GM21360 (cell line): ENCODE results near the gene LHFPL4.
"Not testable (repeated sequence)": the region's sequence is repeated elsewhere in the genome, so short reads cannot be mapped to it uniquely, and the experiment has no call there.

Source experiments
- ATAC-seq: cut with Tn5 transposase; IDR thresholded peaks from one replicate; pipeline ENCODE4 v1.9.1; 2021; ENCODE audit warnings: mild to moderate bottlenecking, moderate library complexity; ENCODE audit not compliant: unreplicated experiment

Gene LHFPL4

GRCh38 chr3:9553021-9553947 is at the start of gene LHFPL4:
Gene LHFPL4, minus strand, starts transcription at chr3:9553822. Its CDS starts 1,143 bp downstream, at chr3:9552679.
- no peak for ATAC-seq

- ATAC-seq = no peak
Observed at GRCh38 chr3:9602620-9603019, 49.0 kb upstream of the LHFPL4 start.

- not testable (repeated sequence) for ATAC-seq
Observed at GRCh38 chr3:9601006-9601581, 47.5 kb upstream of the LHFPL4 start.

- no peak for ATAC-seq
Observed at GRCh38 chr3:9600597-9600996, 47.0 kb upstream of the LHFPL4 start.

GRCh38 chr3:9598783-9599387 is 45.3 kb upstream of the LHFPL4 start:
- no peak for ATAC-seq

- no peak for ATAC-seq
Observed at GRCh38 chr3:9595877-9596276, 42.3 kb upstream of the LHFPL4 start.

GRCh38 chr3:9591781-9592180 is 38.2 kb upstream of the LHFPL4 start:
- ATAC-seq = not testable (repeated sequence)

GRCh38 chr3:9590282-9590791 is 36.7 kb upstream of the LHFPL4 start:
- ATAC-seq = no peak

- no peak for ATAC-seq
Observed at GRCh38 chr3:9583792-9584191, 30.2 kb upstream of the LHFPL4 start.

GRCh38 chr3:9583371-9583770 is 29.7 kb upstream of the LHFPL4 start:
- ATAC-seq = no peak

GRCh38 chr3:9582332-9582731 is 28.7 kb upstream of the LHFPL4 start:
- no peak for ATAC-seq

- no peak for ATAC-seq
Observed at GRCh38 chr3:9581742-9582141, 28.1 kb upstream of the LHFPL4 start.

- no peak for ATAC-seq
Observed at GRCh38 chr3:9569054-9569453, 15.4 kb upstream of the LHFPL4 start.

- ATAC-seq = no peak
Observed at GRCh38 chr3:9565316-9565715, 11.7 kb upstream of the LHFPL4 start.

GRCh38 chr3:9563851-9564250 is 10.2 kb upstream of the LHFPL4 start:
- ATAC-seq = no peak

- ATAC-seq = not testable (repeated sequence)
Observed at GRCh38 chr3:9560056-9560455, 6.4 kb upstream of the LHFPL4 start.

- no peak for ATAC-seq
Observed at GRCh38 chr3:9553948-9554513, 409 bp upstream of the LHFPL4 start.

GRCh38 chr3:9552252-9552999 is 1.2 kb downstream of the LHFPL4 start:
- no peak for ATAC-seq

GRCh38 chr3:9550999-9551398 is 2.6 kb downstream of the LHFPL4 start:
- ATAC-seq = no peak

- no peak for ATAC-seq
Observed at GRCh38 chr3:9549600-9549999, 4.0 kb downstream of the LHFPL4 start.

- ATAC-seq = no peak
Observed at GRCh38 chr3:9548991-9549390, 4.6 kb downstream of the LHFPL4 start.
